K562 (cell line): Measurements from ENCODE around the gene SLC25A42. TPM values are rescaled to one million over a fixed set of nuclear protein-coding genes. Genes with fewer than 3 reads are reported as not detected.

Experiments
- ATAC-seq: fragments of 200-7000 bp; cut with Tn5 transposase; 3 replicates; pipeline ENCODE4 v1.9.1; 2020; ENCODE audit warnings: moderate library complexity
- BruUV-seq: library from RNA; stranded (reverse); fragments of 400-500 nt; replicated peaks from 2 replicates; lab custom pipeline; 2021; lab: Mats Ljungman, UMichigan
- CTCF ChIA-PET: fragments of 300-600 bp; formaldehyde crosslinking; extraction: SDS; loops from one replicate; lab custom pipeline; 2021; ENCODE audit warnings: low intra/inter-chr PET ratio; lab: Yijun Ruan, JAX
- POLR2A ChIA-PET: fragments of 300-600, 350-650 bp; sonication (Branson Sonifier 250); formaldehyde crosslinking; extraction: SDS; loops from one replicate; lab custom pipeline; 2021; ENCODE audit warnings: antibody characterized with exemption, inconsistent platforms; lab: Yijun Ruan, JAX
- DNase-seq, 4 experiments: peaks; one replicate each; pipeline versions ENCODE4 v3.0.0 to v3.0.0-alpha.2; 2011 to 2018; ENCODE audit warnings: low spot score in 3 of 4, mixed read lengths in 3 of 4; ENCODE audit errors: extremely low read depth in 1 of 4
- FAIRE-seq: peaks from 2 replicates; lab custom pipeline; 2011; peaks lifted over from hg19 to GRCh38; lab: Jason Lieb, UNC
- H2AFZ ChIP-seq: 2 replicates; pipeline ENCODE4 v1.6.0; 2011; ENCODE audit warnings: low read depth, low read length, control low read depth, inconsistent platforms
- H3K27ac ChIP-seq: fragments of 200-600 bp; 3 replicates; pipeline ENCODE4 v1.8.0; 2011; ENCODE audit warnings: low read depth, mild to moderate bottlenecking, control low read depth, inconsistent platforms, low read length, moderate library complexity, mixed read lengths; ENCODE audit errors: extremely low read depth
- H3K27me3 ChIP-seq, 2 experiments: fragments of 300-600 bp in 1 of 2; 2 replicates in 1 of 2; 3 replicates in 1 of 2; pipeline versions ENCODE4 v1.6.0 to v1.8.0; 2011; ENCODE audit warnings: inconsistent platforms in 2 of 2, low read length in 2 of 2, mild to moderate bottlenecking in 1 of 2, mixed read lengths in 1 of 2, moderate library complexity in 1 of 2; ENCODE audit not compliant: control insufficient read depth in 2 of 2, insufficient read depth in 2 of 2
- H3K36me3 ChIP-seq: fragments of 300-600 bp; 3 replicates; pipeline ENCODE4 v1.8.0; 2011; ENCODE audit warnings: mild to moderate bottlenecking, low read length, inconsistent platforms; ENCODE audit not compliant: control insufficient read depth, insufficient read depth
- H3K4me1 ChIP-seq, 2 experiments: fragments of 200-600 bp in 1 of 2; replicated peaks in 1 of 2; 2 replicates in 1 of 2; 3 replicates in 1 of 2; pipeline versions ENCODE4 v1.5.1 to v1.8.0; 2011; ENCODE audit warnings: inconsistent platforms in 2 of 2, low read length in 2 of 2, mild to moderate bottlenecking in 1 of 2, mixed read lengths in 1 of 2, moderate library complexity in 1 of 2; ENCODE audit not compliant: control insufficient read depth in 2 of 2, insufficient read depth in 2 of 2
- H3K4me2 ChIP-seq: 2 replicates; pipeline ENCODE4 v1.6.1; 2011; ENCODE audit warnings: low read length, control low read depth, inconsistent platforms, mixed read lengths; ENCODE audit not compliant: insufficient read depth
- H3K4me3 ChIP-seq: fragments of 200-600 bp; sonication (generic), shearing (Covaris generic); 2 replicates; pipeline ENCODE4 v1.5.1; 2016; ENCODE audit warnings: control low read depth, inconsistent platforms
- H3K79me2 ChIP-seq: fragments of 200-600 bp; 3 replicates; pipeline ENCODE4 v1.8.0; 2011; ENCODE audit warnings: low read length, inconsistent platforms; ENCODE audit not compliant: control insufficient read depth, insufficient read depth
- H3K9ac ChIP-seq, 2 experiments: 2 replicates each; pipeline versions ENCODE4 v1.6.0 to v1.6.1; 2011; ENCODE audit warnings: low read depth in 2 of 2, low read length in 2 of 2, control low read depth in 1 of 2, inconsistent platforms in 1 of 2, mild to moderate bottlenecking in 1 of 2, mixed read lengths in 1 of 2; ENCODE audit not compliant: insufficient read depth in 1 of 2
- H3K9me1 ChIP-seq: one replicate; pipeline ENCODE4 v1.6.0; 2011; ENCODE audit warnings: inconsistent platforms, mild to moderate bottlenecking, low read length, moderate library complexity; ENCODE audit not compliant: control insufficient read depth, insufficient read depth
- H3K9me3 ChIP-seq: replicated peaks from 2 replicates; pipeline ENCODE4 v1.5.1; 2011; ENCODE audit warnings: low read depth, low read length, inconsistent platforms; ENCODE audit not compliant: control insufficient read depth, insufficient read depth
- H4K20me1 ChIP-seq: replicated peaks from 2 replicates; pipeline ENCODE4 v1.6.1; 2011; ENCODE audit warnings: low read length, inconsistent platforms, mixed read lengths; ENCODE audit not compliant: control insufficient read depth, insufficient read depth
- BACH1 ChIP-seq: fragments of 200-800 bp; sonication (Bioruptor generic); IDR thresholded peaks from 2 replicates; pipeline ENCODE4 v1.6.1; 2016; ENCODE audit warnings: missing genetic modification characterization, missing compliant biosample characterization
- BCL6 ChIP-seq: fragments of 250-450 bp; sonication (Bioruptor Pico); IDR thresholded peaks from 2 replicates; pipeline ENCODE4 v1.4.0; 2020
- KAT2B ChIP-seq: IDR thresholded peaks from one replicate; pipeline ENCODE4 v1.6.1; 2012; ENCODE audit warnings: low read depth, mild to moderate bottlenecking, control low read depth, inconsistent platforms, low read length, moderate library complexity
- KLF10 ChIP-seq: fragments of 250-450 bp; sonication (Bioruptor Pico); IDR thresholded peaks from 2 replicates; pipeline ENCODE4 v1.6.1; 2021; ENCODE audit warnings: matching md5 sums
- L3MBTL2 ChIP-seq: fragments of 450-650 bp; IDR thresholded peaks from 2 replicates; pipeline ENCODE4 v1.6.1; 2016; ENCODE audit warnings: mild to moderate bottlenecking, moderate library complexity
- NR0B1 ChIP-seq: fragments of 450-650 bp; IDR thresholded peaks from one replicate; pipeline ENCODE4 v1.6.1; 2018; ENCODE audit warnings: mild to moderate bottlenecking, moderate library complexity; ENCODE audit not compliant: partially characterized antibody
- NR2C2 ChIP-seq, 2 experiments: fragments of 200-800 bp in 1 of 2; sonication (Bioruptor generic) in 1 of 2; sonication (generic) in 1 of 2; formaldehyde crosslinking in 1 of 2; IDR thresholded peaks; 2 replicates each; pipeline versions ENCODE4 v1.6.1 to v1.8.0; 2016 to 2022; ENCODE audit warnings: mild to moderate bottlenecking in 1 of 2, missing compliant biosample characterization in 1 of 2, missing genetic modification characterization in 1 of 2, missing genetic modification reagents in 1 of 2
- POLR2AphosphoS2 ChIP-seq: IDR thresholded peaks from 2 replicates; pipeline ENCODE4 v1.6.1; 2012; ENCODE audit warnings: low read length, improper control_type of control experiment
- PRDM10 ChIP-seq: fragments of 450-650 bp; IDR thresholded peaks from 2 replicates; pipeline ENCODE4 v1.6.1; 2018; ENCODE audit not compliant: partially characterized antibody
- SP2 ChIP-seq: IDR thresholded peaks from 2 replicates; pipeline ENCODE4 v1.6.1; 2011; ENCODE audit warnings: mild to moderate bottlenecking, low read depth, low read length, moderate library complexity; ENCODE audit not compliant: poor library complexity, severe bottlenecking; ENCODE audit errors: extremely low read depth
- SREBF2 ChIP-seq: sonication (generic); formaldehyde crosslinking; IDR thresholded peaks from 2 replicates; pipeline ENCODE4 v1.4.0; 2020; ENCODE audit warnings: mild to moderate bottlenecking, missing genetic modification reagents
- TAF1 ChIP-seq: IDR thresholded peaks from 2 replicates; pipeline ENCODE4 v1.6.1; 2011; ENCODE audit warnings: mild to moderate bottlenecking, low read length, moderate library complexity; ENCODE audit not compliant: insufficient read depth, control insufficient read depth, severe bottlenecking; ENCODE audit errors: extremely low read depth
- ZNF668 ChIP-seq: fragments of 250-450 bp; sonication (Bioruptor Pico); IDR thresholded peaks from 2 replicates; pipeline ENCODE4 v1.8.0; 2022; ENCODE audit warnings: mild to moderate bottlenecking, inconsistent platforms
- ZSCAN29 ChIP-seq: fragments of 450-650 bp; IDR thresholded peaks from 2 replicates; pipeline ENCODE4 v1.6.1; 2017
- WGBS: fragments of 100-300 bp; shearing (Covaris generic); methylation state at CpG from one replicate; pipeline ENCODE4 v1.1.6; 2016; ENCODE audit warnings: low coverage, mixed read lengths; ENCODE audit not compliant: insufficient coverage; ENCODE audit errors: missing lambda C conversion rate; 5-methylcytosine and 5-hydroxymethylcytosine counted together
- in situ Hi-C: fragments of 300-500 bp; cut with MboI; formaldehyde crosslinking; loops from 4 replicates; pipeline ENCODE4 v1.15.0; 2018; ENCODE audit warnings: inconsistent platforms, mixed read lengths
- intact Hi-C: fragments of 100-400 bp; cut with micrococcal nuclease; formaldehyde crosslinking; loops from 2 replicates; pipeline ENCODE4 v1.14.2; 2022
- polyA plus RNA-seq, 8 experiments: library from polyadenylated mRNA; depleted of rRNA in 4 of 8; stranded (reverse) in 5 of 8; unstranded in 3 of 8; fragments of >200 nt; fragmentation: Nextera tagmentation in 2 of 8; fragmentation: Illumina TruSeq in 1 of 8; extraction: Ambion mirVana in 2 of 8; extraction: Trizol in 1 of 8; gene quantifications; 2 replicates each; pipeline versions ENCODE4 v1.2.1 to v1.2.3, GENCODE V29; 2011 to 2014; ENCODE audit warnings: inconsistent platforms in 1 of 8, missing spikeins in 1 of 8
- total RNA-seq, 7 experiments: library from RNA; depleted of rRNA in 6 of 7; stranded (reverse); fragments of >200 nt in 6 of 7; fragmentation: Illumina TruSeq in 2 of 7; extraction: Trizol in 2 of 7; gene quantifications; 2 replicates each; pipeline versions ENCODE4 v1.2.1 to v1.2.3, GENCODE V29; 2011 to 2021; ENCODE audit warnings: low replicate concordance in 1 of 7

The SLC25A42 gene
- total and polyA plus RNA-seq, 9 of the 15 experiments (the other 6 are each of a cell fraction or from before 2014, with no cell fraction given), result 0.59 to 32.2 (median 14.1) TPM

- peak; percentile 26 for FAIRE-seq
- H4K20me1 ChIP-seq, result no peaks in the 10 kb centered on the region
- H2AFZ ChIP-seq, result no peak overlapping the region
- intact Hi-C loops, result no loop called here
- H3K4me3 ChIP-seq, result no peak overlapping the region
- no peak for ATAC-seq
- DNase-seq, result no peak
- WGBS, result 17% methylated on average over 1 of the region's 1 CpG
- peaks cover 8 to 29% of the 10 kb centered on the region in 2 experiments for H3K4me1 ChIP-seq
- H3K9me1 ChIP-seq, result no peaks in the 10 kb centered on the region
- POLR2A ChIA-PET, result interaction anchor here (0.8 kb wide), 1 partner anchor 14 kb away, joined by 3 read pairs; no protein-coding TSS in a partner anchor
- no peak overlapping the region for H3K27ac ChIP-seq
- no peak overlapping the region for H3K9ac ChIP-seq
- H3K79me2 ChIP-seq, result no peaks in the 10 kb centered on the region; the same call in 2 of the 3 replicates
- BruUV-seq, result no TSS peak
- H3K36me3 ChIP-seq, result peaks cover 49% of the 10 kb centered on the region
- H3K9me3 ChIP-seq, result no peaks in the 10 kb centered on the region
- no peaks in the 10 kb centered on the region for H3K27me3 ChIP-seq
- TF ChIP-seq L3MBTL2 (no peak), ZNF668 (CRISPR knock-in tag) (no peak), KAT2B (no peak), SP2 (no peak), POLR2AphosphoS2 (no peak), ZSCAN29 (no peak), PRDM10 (no peak), KLF10 (CRISPR knock-in tag) (no peak), NR0B1 (no peak), SREBF2 (CRISPR knock-in tag) (no peak), TAF1 (no peak), BACH1 (tag) (no peak), BCL6 (CRISPR knock-in tag) (no peak), NR2C2 (CRISPR knock-in tag; IDR thresholded peaks at IDR 0.05) (no peak), NR2C2 (tag; IDR thresholded peaks at IDR 0.05) (no peak)
- no peak overlapping the region for H3K4me2 ChIP-seq
- in situ Hi-C loops, result no loop called here
- CTCF ChIA-PET, result no interaction called here
Observed at GRCh38 chr19:19122902-19123301, 59.1 kb downstream of the SLC25A42 start.
